MM.1S (cell line): ENCODE data around the gene CYP24A1.

Source experiments
- DNase-seq: peaks from one replicate; pipeline ENCODE4 v3.0.0-alpha.2; 2015
- H2AFZ ChIP-seq: fragments of 300-600 bp; sonication (generic); 2 replicates; pipeline ENCODE4 v1.6.0; 2016; ENCODE audit warnings: antibody characterized with exemption, low read length
- H3F3A ChIP-seq: fragments of 300-600 bp; sonication (generic); 2 replicates; pipeline ENCODE4 v1.6.1; 2016; ENCODE audit warnings: mild to moderate bottlenecking, antibody characterized with exemption, low read length, moderate library complexity, mixed read lengths; ENCODE audit not compliant: insufficient read depth
- H3K27ac ChIP-seq: fragments of 300-600 bp; sonication (generic); 2 replicates; pipeline ENCODE4 v1.5.1; 2016; ENCODE audit warnings: mild to moderate bottlenecking, low read length
- H3K27me3 ChIP-seq: fragments of 300-600 bp; sonication (generic); replicated peaks from 2 replicates; pipeline ENCODE4 v1.6.0; 2016; ENCODE audit warnings: low read length; ENCODE audit not compliant: insufficient read depth
- H3K36me3 ChIP-seq: fragments of 300-600 bp; sonication (generic); replicated peaks from 2 replicates; pipeline ENCODE4 v1.6.1; 2016; ENCODE audit warnings: mild to moderate bottlenecking, low read length, mixed read lengths; ENCODE audit not compliant: insufficient read depth
- H3K4me1 ChIP-seq: fragments of 300-600 bp; sonication (generic); 2 replicates; pipeline ENCODE4 v1.6.1; 2016; ENCODE audit warnings: low read length, mixed read lengths
- H3K4me2 ChIP-seq: fragments of 300-600 bp; sonication (generic); 2 replicates; pipeline ENCODE4 v1.6.0; 2016; ENCODE audit warnings: low read depth, low read length
- H3K4me3 ChIP-seq: fragments of 300-600 bp; sonication (generic); 2 replicates; pipeline ENCODE4 v1.5.1; 2016; ENCODE audit warnings: low read length, mixed read lengths
- H3K79me2 ChIP-seq: fragments of 300-600 bp; sonication (generic); 2 replicates; pipeline ENCODE4 v1.6.1; 2016; ENCODE audit warnings: mixed run types, low read length, mixed read lengths
- H3K9ac ChIP-seq: fragments of 300-600 bp; sonication (generic); 2 replicates; pipeline ENCODE4 v1.6.1; 2016; ENCODE audit warnings: low read length, mixed read lengths
- H3K9me2 ChIP-seq: fragments of 300-600 bp; sonication (generic); replicated peaks from 2 replicates; pipeline ENCODE4 v1.6.1; 2016; ENCODE audit warnings: mild to moderate bottlenecking, low read length, mixed read lengths; ENCODE audit not compliant: insufficient read depth
- H3K9me3 ChIP-seq: fragments of 300-600 bp; sonication (generic); replicated peaks from 2 replicates; pipeline ENCODE4 v1.6.1; 2016; ENCODE audit warnings: mild to moderate bottlenecking, low read length, mixed read lengths; ENCODE audit not compliant: insufficient read depth
- H4K20me1 ChIP-seq: fragments of 300-600 bp; sonication (generic); 2 replicates; pipeline ENCODE4 v1.6.1; 2016; ENCODE audit warnings: mild to moderate bottlenecking, low read length, moderate library complexity, mixed read lengths; ENCODE audit not compliant: insufficient read depth
- EZH2 ChIP-seq: fragments of 300-600 bp; sonication (generic); optimal IDR thresholded peaks from 2 replicates; pipeline ENCODE3; 2017; ENCODE audit warnings: low read depth, mild to moderate bottlenecking, antibody characterized with exemption, low read length, mixed read lengths
- EZH2phosphoT487 ChIP-seq: fragments of 300-600 bp; sonication (generic); IDR thresholded peaks from 2 replicates; pipeline ENCODE4 v1.6.1; 2018; ENCODE audit warnings: antibody characterized with exemption, low read length
- TF ChIP-seq, protein P1 (sequence below): fragments of 300-600 bp; sonication (generic); IDR thresholded peaks from 2 replicates; pipeline ENCODE4 v1.5.1; 2016; ENCODE audit warnings: antibody characterized with exemption, low read length, mixed read lengths

The CYP24A1 gene

DNA sequence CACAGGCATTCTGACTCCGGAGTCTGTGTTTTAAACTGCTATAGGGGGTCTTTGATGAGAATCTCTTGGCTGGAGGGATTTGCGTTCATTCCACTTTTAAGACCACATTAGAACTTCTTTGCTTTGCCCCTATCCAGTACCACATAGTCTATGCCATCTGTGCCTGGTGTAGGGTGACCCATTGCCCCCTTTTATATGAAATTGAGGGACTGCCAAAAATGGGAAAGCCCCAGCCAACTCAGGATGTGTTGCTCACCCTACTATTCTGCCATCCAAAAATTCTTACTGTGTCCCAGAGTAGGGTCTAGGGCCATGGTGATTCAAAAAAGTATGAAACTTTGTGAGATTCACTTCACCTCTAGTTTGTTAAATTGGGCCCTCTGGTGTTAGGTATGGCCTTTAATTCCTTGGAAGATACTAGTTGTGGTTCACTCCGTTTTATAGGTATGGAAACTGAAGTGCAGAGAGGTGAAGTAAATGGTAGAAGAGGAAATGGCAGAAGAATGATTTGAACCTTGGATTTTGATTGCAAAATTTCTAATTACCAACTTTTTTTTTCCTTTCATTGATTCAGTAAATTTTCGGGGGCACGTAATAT is 35.5 kb upstream of the CYP24A1 start:
- Histone ChIP-seq H3F3A (no peaks in the 10 kb centered on the region), H3K27ac (no peak overlapping the region), H3K9ac (peak overlapping the region; percentile 98), H3K9me3 (no peaks in the 10 kb centered on the region), H3K79me2 (peaks cover 63% of the 10 kb centered on the region), H3K4me1 (peaks cover 21% of the 10 kb centered on the region), H3K4me2 (peak overlapping the region; percentile 78), H4K20me1 (no peaks in the 10 kb centered on the region), H3K27me3 (no peaks in the 10 kb centered on the region), H3K36me3 (no peaks in the 10 kb centered on the region), H3K9me2 (no peaks in the 10 kb centered on the region), H3K4me3 (peak overlapping the region; percentile 86), H2AFZ (no peak overlapping the region)
- no peak for DNase-seq
- TF ChIP-seq EZH2phosphoT487 (no peak), EZH2 (no peak)
- TF ChIP-seq, protein P1, sequence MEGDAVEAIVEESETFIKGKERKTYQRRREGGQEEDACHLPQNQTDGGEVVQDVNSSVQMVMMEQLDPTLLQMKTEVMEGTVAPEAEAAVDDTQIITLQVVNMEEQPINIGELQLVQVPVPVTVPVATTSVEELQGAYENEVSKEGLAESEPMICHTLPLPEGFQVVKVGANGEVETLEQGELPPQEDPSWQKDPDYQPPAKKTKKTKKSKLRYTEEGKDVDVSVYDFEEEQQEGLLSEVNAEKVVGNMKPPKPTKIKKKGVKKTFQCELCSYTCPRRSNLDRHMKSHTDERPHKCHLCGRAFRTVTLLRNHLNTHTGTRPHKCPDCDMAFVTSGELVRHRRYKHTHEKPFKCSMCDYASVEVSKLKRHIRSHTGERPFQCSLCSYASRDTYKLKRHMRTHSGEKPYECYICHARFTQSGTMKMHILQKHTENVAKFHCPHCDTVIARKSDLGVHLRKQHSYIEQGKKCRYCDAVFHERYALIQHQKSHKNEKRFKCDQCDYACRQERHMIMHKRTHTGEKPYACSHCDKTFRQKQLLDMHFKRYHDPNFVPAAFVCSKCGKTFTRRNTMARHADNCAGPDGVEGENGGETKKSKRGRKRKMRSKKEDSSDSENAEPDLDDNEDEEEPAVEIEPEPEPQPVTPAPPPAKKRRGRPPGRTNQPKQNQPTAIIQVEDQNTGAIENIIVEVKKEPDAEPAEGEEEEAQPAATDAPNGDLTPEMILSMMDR: no peak

GRCh38 chr20:54208548-54209176 is 34.9 kb upstream of the CYP24A1 start:
- Histone ChIP-seq H3F3A (no peaks in the 10 kb centered on the region), H3K9ac (peak overlapping the region; percentile 98), H3K9me2 (no peaks in the 10 kb centered on the region), H3K4me1 (peaks cover 21% of the 10 kb centered on the region), H3K4me3 (peak overlapping the region; percentile 86), H3K27me3 (no peaks in the 10 kb centered on the region), H3K9me3 (no peaks in the 10 kb centered on the region), H3K4me2 (peak overlapping the region; percentile 78), H3K79me2 (peaks cover 57% of the 10 kb centered on the region), H3K36me3 (no peaks in the 10 kb centered on the region), H2AFZ (peak overlapping the region; percentile 95), H4K20me1 (no peaks in the 10 kb centered on the region), H3K27ac (peak overlapping the region; percentile 79; the same call in 1 of the 2 replicates)
- DNase-seq: peak; percentile 27
- TF ChIP-seq EZH2: no peak
- no peak for TF ChIP-seq EZH2phosphoT487
- TF ChIP-seq, protein P1: no peak

DNA sequence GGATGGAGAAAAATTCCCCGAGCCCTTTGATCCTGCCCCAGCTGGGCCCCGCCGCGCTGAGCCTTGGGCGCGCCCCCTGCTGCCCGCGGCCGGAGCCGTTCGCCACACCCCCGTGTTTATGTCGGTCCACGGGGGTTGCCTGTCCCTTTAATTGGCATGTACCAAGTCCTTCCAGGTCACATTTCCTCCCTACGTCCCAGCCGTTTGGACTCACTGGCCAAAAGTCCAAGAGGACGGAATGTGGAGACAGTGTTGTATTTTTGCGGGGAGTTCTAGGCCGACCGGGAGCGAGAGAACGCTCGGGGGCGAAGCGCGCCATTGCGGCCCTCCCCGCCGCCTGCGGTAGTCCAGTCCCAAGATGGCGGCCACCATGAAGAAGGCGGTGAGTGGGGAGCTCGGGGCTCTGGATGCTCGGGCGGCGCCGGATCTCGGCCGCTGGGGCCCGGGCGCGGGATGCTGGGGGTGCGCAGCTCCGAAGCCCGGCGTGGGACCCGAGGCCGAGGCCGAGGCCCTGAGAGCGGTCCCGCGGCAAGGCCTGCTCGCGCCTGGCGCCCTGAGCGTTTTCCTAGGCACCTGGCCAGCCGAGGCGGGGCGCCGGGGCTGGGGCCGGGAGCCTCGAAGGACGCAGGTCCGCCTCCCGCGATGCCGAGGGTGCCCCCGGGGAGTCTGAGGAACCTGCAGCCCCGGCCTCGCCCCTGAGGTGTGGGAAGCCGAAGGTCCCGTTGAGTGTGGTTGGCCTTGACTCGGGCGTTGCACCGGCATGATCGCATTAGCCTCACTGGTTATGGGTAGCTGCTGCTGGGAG is 34.2 kb upstream of the CYP24A1 start, which contains the start of gene PFDN4:
PFDN4 (plus strand) TSS at position 345 of the 805 bp plus-strand sequence; CDS start at position 359, 14 bp downstream.
- Histone ChIP-seq H3K9ac (peak within 1 kb of the TSS; percentile 98), H4K20me1 (no peaks in the 10 kb centered on the region), H3F3A (no peaks in the 10 kb centered on the region), H3K9me2 (no peaks in the 10 kb centered on the region), H3K4me1 (peaks cover 20% of the 10 kb centered on the region), H3K36me3 (no peaks in the 10 kb centered on the region), H2AFZ (peak within 1 kb of the TSS; percentile 95), H3K4me2 (peak within 1 kb of the TSS; percentile 78), H3K27ac (peak within 1 kb of the TSS; percentile 79), H3K27me3 (no peaks in the 10 kb centered on the region), H3K4me3 (peak within 1 kb of the TSS; percentile 86), H3K9me3 (no peaks in the 10 kb centered on the region), H3K79me2 (peaks cover 51% of the 10 kb centered on the region)
- TF ChIP-seq EZH2phosphoT487: no peak
- TF ChIP-seq, protein P1: peak; percentile 91
- DNase-seq: peak; percentile 82
